HUDEP-2 (cell line): ENCODE measurements around the gene PADI1.

Experiments used
- DNase-seq, 76 experiments: peaks; one replicate each; lab custom pipeline; 2025; ENCODE audit not compliant: unreplicated experiment in 76 of 76; lab: John Stamatoyannopoulos, UW

PADI1 gene

GRCh38 chr1:17265950-17266349 lies 61.0 kb downstream of the PADI1 start:
- no peak for DNase-seq

- DNase-seq: no peak
Observed at GRCh38 chr1:17270891-17271765, 66.2 kb downstream of the PADI1 start.

GRCh38 chr1:17272066-17272465 lies 67.1 kb downstream of the PADI1 start:
- no peak for DNase-seq

- DNase-seq: no peak
Observed at GRCh38 chr1:17272646-17273045, 67.7 kb downstream of the PADI1 start.

DNA sequence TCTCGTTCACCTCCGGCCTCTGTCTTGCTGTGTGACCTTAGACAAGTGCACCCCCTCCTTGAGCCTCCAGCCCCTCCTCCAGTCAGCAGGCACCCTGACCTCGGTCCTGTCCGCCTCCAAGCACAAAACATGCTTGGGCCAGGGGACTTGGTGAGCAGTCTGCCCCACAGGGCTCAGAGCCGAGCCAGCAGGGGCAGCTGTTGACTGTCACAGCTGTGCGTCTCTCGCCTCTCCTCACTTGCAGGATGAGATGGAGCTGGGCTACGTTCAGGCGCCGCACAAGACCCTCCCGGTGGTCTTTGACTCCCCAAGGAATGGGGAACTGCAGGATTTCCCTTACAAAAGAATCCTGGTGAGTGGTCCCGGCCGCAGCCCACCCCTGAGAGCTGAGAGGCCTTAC lies 68.2 kb downstream of the PADI1 start:
- DNase-seq: no peak

DNA sequence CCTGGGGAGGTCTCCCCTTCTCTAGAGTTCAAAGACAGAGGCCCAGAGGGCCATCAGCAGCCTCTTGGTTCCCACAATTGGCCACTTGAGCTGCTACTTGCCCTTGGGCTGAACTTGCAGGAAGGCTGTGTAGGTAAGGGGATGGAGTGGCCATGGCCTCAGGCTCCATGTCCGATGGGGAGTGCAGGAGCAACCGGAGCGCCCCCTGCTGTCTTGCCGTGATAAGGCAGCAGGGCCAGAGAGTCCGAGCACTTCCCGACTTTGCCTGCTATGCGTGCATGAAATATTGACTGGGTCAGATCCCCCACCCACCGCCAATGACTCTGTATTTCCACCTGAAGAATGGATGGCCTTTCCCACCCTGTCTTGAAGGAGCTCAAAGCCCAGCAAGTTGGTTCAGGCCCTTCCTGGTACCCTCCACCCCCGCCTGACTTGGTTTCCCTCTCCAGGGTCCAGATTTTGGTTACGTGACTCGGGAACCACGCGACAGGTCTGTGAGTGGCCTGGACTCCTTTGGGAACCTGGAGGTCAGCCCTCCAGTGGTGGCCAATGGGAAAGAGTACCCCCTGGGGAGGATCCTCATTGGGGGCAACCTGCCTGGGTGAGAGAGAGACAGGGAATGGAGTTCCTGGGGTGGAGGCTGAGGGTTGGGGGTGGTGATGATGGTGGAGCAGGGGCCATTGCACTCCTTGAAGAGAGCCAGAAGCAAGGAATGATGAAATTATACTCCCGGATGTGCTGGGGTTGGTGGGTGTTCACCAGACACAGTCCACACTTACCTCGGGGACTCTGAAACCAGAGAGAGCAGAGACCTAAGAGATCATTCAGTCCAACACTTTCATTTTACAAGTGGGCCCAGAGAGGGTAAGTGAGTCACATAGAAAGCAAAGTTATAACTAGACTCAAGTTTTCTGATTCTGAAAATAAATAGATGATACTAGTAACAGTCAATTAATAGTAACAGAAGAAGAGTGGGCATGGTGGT lies 69.5 kb downstream of the PADI1 start:
- DNase-seq: peak in 43 of 76 experiments; percentile 4 to 60 (median 27)

GRCh38 chr1:17276568-17276967 lies 71.6 kb downstream of the PADI1 start:
- DNase-seq: no peak

DNA sequence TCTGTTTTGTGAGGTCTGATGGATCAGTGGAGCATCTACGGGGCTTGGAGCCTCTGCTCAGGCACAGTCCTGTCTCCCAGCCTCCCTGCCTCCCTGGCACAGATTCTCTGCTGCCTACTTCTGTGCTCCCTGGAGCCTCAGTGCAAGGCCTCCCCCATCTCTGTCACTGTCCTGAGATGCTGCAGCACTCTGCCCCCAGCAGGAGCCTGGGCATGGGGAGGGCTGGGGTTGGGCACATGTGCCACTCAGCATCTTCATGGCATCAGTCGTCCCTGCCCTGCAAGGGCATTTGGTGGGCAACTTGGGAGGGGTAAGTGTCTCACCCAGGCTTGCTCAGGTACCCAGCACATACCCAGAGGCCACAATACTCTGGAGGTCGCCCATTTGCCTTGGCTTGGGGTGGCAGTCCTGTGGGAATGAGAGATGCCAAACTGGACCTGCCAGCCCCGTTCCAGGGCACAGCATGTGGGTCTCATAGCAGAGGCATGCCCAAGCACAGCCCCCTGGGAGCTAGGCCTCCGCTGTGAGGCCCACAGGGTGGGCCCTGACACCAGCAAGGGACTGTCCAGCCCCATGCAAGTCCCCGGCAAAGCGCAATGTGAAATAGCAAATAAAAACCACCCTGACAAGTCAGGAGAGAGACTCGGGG lies 72.7 kb downstream of the PADI1 start:
- DNase-seq: no peak

- DNase-seq: no peak
Observed at GRCh38 chr1:17278996-17279830, 74.3 kb downstream of the PADI1 start.

GRCh38 chr1:17280436-17280835 lies 75.5 kb downstream of the PADI1 start:
- DNase-seq: no peak

DNA sequence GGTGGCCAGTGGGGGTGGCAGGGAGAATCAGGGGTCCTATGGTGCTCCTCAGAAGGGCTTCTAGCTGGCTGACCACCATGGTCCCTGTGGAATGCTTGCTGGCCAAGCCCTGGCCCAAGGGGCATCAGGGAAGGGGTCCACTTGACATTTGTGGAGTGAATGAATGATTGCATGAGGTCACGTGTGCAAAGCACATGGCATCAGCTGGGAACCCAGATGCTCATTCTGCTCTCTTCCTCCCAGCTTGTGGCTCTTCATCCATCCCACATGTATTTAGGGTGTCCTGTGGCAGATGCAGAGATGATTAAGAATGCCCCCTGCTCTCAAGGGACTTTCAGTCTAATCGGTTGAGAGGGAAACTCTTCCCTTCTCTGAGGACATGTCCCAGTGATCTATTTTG lies 76.0 kb downstream of the PADI1 start:
- DNase-seq: no peak

- DNase-seq: no peak
Observed at GRCh38 chr1:17281775-17282181, 76.8 kb downstream of the PADI1 start.

DNA sequence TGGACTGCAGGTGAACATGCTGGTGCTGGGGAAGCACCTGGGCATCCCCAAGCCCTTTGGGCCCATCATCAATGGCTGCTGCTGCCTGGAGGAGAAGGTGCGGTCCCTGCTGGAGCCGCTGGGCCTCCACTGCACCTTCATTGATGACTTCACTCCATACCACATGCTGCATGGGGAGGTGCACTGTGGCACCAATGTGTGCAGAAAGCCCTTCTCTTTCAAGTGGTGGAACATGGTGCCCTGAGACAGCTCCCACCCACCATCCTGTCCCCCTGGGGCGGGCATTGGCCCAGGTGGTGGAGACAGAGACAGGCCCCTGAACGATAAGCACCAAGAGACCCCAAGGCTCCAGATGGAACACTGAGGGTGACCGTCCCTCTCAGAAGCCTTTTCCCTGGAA lies 77.9 kb downstream of the PADI1 start:
- DNase-seq: no peak

GRCh38 chr1:17286646-17287045 lies 81.7 kb downstream of the PADI1 start:
- DNase-seq: no peak

DNA sequence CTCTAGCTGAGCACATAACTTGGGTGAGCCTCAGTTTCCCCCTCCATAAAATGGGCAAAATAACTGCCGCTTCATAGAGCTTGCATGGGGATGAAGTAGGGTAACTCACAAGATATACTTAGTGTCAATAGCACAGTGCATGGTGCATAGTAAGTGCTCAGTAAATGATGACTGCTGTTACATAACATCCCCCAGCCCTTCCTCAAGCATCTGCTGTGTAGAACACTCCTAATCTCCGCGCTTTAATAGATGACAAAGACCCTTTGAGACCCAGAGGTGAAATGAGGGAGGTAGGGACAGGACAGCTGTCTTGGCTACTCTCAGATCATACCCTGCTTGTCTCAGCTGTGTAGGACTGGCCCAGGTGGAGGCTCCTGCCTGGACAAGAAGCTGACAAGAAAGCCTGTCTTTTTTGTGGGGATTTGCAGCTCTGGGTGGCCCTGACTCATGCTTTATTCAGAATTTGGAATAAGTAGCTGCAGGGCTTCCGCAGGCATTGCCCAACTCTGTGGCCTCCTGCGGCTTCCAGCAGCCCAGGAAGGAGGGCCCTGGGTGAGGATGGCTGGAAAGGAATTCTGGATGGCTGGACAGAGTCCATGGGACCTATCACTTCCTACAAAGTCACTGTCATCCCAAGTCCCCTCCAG lies 82.3 kb downstream of the PADI1 start:
- no peak for DNase-seq

DNA sequence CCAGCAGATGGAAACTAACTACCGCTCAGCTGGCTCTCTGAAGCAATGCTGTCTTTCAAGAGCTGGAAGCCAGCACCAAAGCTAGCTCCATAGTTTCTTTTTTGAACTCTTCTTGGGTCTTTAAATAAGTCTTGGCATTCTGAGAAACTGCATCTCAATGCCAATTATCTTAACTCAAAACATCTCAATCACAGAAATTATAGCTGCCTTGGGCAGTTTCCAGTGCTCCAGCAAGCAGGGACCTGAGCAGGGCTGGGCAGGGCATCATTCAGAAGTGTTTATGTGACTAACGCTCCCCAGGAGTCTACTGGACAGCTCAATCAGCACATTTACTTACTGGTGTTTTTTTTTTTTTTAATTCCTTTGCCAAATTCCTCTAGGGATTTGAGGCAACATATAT lies 84.8 kb downstream of the PADI1 start:
- no peak for DNase-seq

DNA sequence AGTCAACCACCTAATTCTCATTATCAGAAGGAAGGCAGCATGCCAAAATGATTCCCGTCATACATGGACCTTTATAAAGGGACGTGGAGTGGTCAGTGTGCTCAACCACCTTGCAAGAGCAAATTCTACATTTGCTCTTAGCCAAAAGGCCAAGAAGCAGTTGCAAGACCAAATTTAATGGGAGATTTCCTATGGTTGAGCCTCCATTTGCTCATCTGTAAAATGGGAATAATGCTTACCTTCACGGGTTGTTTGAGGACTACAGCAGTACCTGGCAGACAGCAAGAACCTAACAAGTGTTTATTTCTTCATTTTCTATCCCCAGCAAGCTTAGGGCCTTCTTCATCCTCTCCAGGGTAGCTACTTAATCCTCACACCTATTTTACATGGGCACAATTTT lies 85.6 kb downstream of the PADI1 start:
- DNase-seq: no peak

GRCh38 chr1:17292299-17293160 lies 87.6 kb downstream of the PADI1 start:
- no peak for DNase-seq
